ENCODE results near the gene ABLIM1.

Gene ABLIM1

GRCh38 chr10:114506871-114507385 is 151.1 kb downstream of the ABLIM1 start:
- H3K4me1 ChIP-seq: peaks cover 0 to 30% (median 7%) of the 10 kb centered on the region in 4 donors

DNA sequence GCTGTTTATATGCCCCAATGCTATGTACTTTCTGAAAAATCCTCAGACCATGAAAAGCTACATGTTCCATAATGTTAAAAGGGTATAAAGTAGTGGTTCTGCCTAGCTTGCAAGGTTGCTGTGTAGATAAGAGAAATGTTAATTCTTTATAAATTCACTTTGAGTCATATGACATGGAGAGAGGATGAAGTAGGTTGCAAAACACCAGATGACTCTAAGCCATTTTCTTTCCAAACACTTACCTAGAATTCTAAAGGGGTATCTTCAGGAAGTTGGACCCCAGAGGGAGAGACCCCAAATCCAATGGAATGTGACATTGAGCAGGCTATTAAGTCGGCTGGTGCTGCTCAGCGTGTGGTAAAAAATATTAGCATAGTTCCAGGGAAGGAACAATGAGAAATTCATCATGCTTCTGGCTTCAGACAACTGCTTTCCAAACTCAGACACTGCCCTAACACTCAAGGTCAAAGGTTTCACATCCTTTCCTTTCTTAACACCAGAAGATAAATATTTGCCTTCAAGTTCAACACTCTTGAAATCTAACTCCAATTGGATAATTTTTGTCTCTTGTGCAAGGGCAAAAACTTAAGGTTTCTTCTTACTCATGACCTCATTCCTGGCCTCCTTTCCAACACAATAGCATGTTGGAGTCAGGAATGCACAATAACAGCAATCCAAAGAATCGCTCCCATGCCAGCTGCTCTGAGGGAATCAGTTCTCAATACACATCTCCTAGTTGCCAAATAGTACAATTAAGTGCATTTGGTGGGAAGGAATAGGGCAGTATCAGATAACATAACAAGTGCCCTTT is 153.1 kb downstream of the ABLIM1 start:
- DNase-seq: peak in 1 of 2 donors; percentile 78
- Histone ChIP-seq H3K4me1 (peaks cover 0 to 30% (median 7%) of the 10 kb centered on the region in 4 donors), H3K4me3 (no peak overlapping the region), H3K27me3 (no peaks in the 10 kb centered on the region), H3K36me3 (no peaks in the 10 kb centered on the region), H3K9me3 (no peaks in the 10 kb centered on the region), H3K27ac (peak overlapping the region in 1 of 2 donors; percentile 24)
- TF ChIP-seq, protein P1, sequence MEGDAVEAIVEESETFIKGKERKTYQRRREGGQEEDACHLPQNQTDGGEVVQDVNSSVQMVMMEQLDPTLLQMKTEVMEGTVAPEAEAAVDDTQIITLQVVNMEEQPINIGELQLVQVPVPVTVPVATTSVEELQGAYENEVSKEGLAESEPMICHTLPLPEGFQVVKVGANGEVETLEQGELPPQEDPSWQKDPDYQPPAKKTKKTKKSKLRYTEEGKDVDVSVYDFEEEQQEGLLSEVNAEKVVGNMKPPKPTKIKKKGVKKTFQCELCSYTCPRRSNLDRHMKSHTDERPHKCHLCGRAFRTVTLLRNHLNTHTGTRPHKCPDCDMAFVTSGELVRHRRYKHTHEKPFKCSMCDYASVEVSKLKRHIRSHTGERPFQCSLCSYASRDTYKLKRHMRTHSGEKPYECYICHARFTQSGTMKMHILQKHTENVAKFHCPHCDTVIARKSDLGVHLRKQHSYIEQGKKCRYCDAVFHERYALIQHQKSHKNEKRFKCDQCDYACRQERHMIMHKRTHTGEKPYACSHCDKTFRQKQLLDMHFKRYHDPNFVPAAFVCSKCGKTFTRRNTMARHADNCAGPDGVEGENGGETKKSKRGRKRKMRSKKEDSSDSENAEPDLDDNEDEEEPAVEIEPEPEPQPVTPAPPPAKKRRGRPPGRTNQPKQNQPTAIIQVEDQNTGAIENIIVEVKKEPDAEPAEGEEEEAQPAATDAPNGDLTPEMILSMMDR (IDR thresholded peaks at IDR 0.05): no peak
- intact Hi-C loops (cut with DNase I; ENCODE audit: low total_unique reads): loop anchor here (10.0 kb wide), 1 partner anchor 1420 kb away; no protein-coding TSS in a partner anchor

More at GRCh38 chr10:114506871-114507385, 151.1 kb downstream of the ABLIM1 start:
- H3K9me3 ChIP-seq: no peaks in the 10 kb centered on the region
- H3K27me3 ChIP-seq: no peaks in the 10 kb centered on the region
- no peaks in the 10 kb centered on the region for H3K36me3 ChIP-seq
- H3K27ac ChIP-seq: no peak overlapping the region
- intact Hi-C loops (cut with DNase I; ENCODE audit: low total_unique reads): loop anchor here (10.0 kb wide), 1 partner anchor 1418 kb away; no protein-coding TSS in a partner anchor
- TF ChIP-seq, protein P1 (IDR thresholded peaks at IDR 0.05): no peak
- H3K4me3 ChIP-seq: no peak overlapping the region
- DNase-seq: no peak

DNA sequence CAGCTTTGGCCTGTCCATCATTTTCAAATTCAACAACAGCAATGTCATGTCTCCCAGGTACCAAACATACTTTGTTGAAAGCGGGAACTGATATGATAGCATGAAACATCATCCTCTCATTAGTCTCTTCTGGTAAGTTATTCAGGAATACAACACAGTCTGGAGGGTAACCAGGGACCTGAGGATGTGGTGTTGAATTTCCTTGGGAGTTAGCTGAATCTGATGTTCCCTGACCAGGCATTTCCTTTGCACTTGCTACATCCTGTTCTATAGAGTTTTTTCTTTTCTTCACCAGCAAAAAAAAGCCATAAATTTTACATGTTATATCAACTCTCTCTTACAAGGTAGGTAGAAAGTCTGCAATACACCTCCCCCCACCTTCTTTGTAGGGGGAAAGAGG is 156.0 kb downstream of the ABLIM1 start:
- TF ChIP-seq, protein P1 (IDR thresholded peaks at IDR 0.05): no peak
- DNase-seq: no peak
- H3K4me3 ChIP-seq: no peak overlapping the region
- H3K27ac ChIP-seq: no peak overlapping the region
- H3K4me1 ChIP-seq: peaks cover 0 to 17% (median 6%) of the 10 kb centered on the region in 4 donors
- no peaks in the 10 kb centered on the region for H3K27me3 ChIP-seq
- intact Hi-C loops (cut with DNase I; ENCODE audit: low total_unique reads): loop anchor here (10.0 kb wide), 1 partner anchor 1423 kb away; no protein-coding TSS in a partner anchor
- no peaks in the 10 kb centered on the region for H3K9me3 ChIP-seq
- H3K36me3 ChIP-seq: no peaks in the 10 kb centered on the region

DNA sequence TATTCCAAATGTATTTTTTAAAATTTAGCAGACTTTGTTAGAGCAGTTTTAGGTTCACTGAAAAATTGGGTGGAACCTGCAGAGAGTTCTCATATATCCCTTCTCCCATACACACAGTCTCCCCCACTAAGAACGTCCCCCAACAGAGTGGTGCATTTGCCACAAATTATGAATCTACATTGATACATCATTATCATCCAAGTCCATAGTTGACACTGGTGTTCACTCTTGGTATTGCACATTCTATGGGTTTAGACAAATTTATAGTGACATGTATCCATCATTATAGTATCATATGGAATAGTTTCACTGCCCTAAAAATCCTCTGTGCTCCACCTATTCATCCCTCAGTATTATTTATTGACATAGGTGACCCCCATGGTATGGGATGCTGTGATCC is 156.4 kb downstream of the ABLIM1 start:
- no peak overlapping the region for H3K4me3 ChIP-seq
- H3K9me3 ChIP-seq: no peaks in the 10 kb centered on the region
- H3K27ac ChIP-seq: no peak overlapping the region
- H3K27me3 ChIP-seq: no peaks in the 10 kb centered on the region
- TF ChIP-seq, protein P1 (IDR thresholded peaks at IDR 0.05): no peak
- peaks cover 0 to 13% (median 6%) of the 10 kb centered on the region in 4 donors for H3K4me1 ChIP-seq
- no peak for DNase-seq
- intact Hi-C loops (cut with DNase I; ENCODE audit: low total_unique reads): loop anchor here (10.0 kb wide), 1 partner anchor 1423 kb away; no protein-coding TSS in a partner anchor
- H3K36me3 ChIP-seq: no peaks in the 10 kb centered on the region

GRCh38 chr10:114500643-114501042 is 157.4 kb downstream of the ABLIM1 start:
- Histone ChIP-seq H3K4me3 (no peak overlapping the region), H3K4me1 (peaks cover 0 to 6% (median 3%) of the 10 kb centered on the region in 4 donors), H3K27ac (no peak overlapping the region), H3K36me3 (no peaks in the 10 kb centered on the region), H3K9me3 (no peaks in the 10 kb centered on the region), H3K27me3 (no peaks in the 10 kb centered on the region)
- intact Hi-C loops (cut with DNase I; ENCODE audit: low total_unique reads): loop anchor here (10.0 kb wide), 1 partner anchor 1424 kb away; no protein-coding TSS in a partner anchor
- TF ChIP-seq, protein P1 (IDR thresholded peaks at IDR 0.05): no peak
- DNase-seq: no peak

All from tibial artery (tissue), 4 donors.